Bronchial epithelial cell (primary cell): ENCODE data around the gene DCDC2C. TPM values are rescaled to one million over a fixed set of nuclear protein-coding genes. Genes with fewer than 3 reads are reported as not detected.

Experiments
- DNase-seq: peaks from one replicate; pipeline ENCODE4 v3.0.0-alpha.2; 2010; ENCODE audit warnings: low read depth
- FAIRE-seq: peaks from 2 replicates; lab custom pipeline; 2011; peaks lifted over from hg19 to GRCh38; lab: Jason Lieb, UNC
- H3K27me3 ChIP-seq: 2 replicates; pipeline ENCODE4 v1.5.1; 2011; ENCODE audit warnings: low read length; ENCODE audit not compliant: control insufficient read depth, insufficient read depth
- H3K36me3 ChIP-seq: 2 replicates; pipeline ENCODE4 v1.5.1; 2011; ENCODE audit warnings: low read length; ENCODE audit not compliant: control insufficient read depth, insufficient read depth
- H3K4me3 ChIP-seq: 2 replicates; pipeline ENCODE4 v1.5.1; 2011; ENCODE audit warnings: mild to moderate bottlenecking, low read depth, low read length, control low read depth
- total RNA-seq: library from RNA; depleted of rRNA; stranded (reverse); fragments of >200 nt; gene quantifications from 2 replicates; pipeline ENCODE4 v1.2.1, GENCODE V29; 2014
- TF ChIP-seq, protein P1 (sequence below): IDR thresholded peaks from 2 replicates; pipeline ENCODE4 v1.5.1; 2011; ENCODE audit warnings: mild to moderate bottlenecking, moderate library complexity, low read length, control low read depth, inconsistent platforms; ENCODE audit not compliant: insufficient read depth, severe bottlenecking

DCDC2C gene
- total RNA-seq, 1 donor from 2014 or later = not detected

DNA sequence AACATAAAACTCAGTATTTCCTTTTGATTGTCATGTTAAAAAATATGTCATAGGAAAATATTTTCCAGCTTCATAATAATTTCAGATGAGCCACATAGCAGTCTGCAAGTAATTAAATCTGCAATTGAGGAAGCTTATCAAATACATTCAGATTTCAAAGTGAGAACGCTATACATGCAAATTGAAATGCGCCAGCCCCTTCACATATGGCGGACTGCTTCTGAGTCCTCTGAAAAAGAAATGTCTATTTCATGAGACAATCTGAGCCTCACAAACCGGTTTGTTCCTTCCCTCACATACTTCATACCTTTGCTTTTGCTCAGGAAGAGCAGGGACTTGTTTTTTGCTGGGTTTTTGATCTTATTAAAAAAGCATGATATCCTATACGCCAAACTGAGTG, 2.3 kb upstream of the DCDC2C start:
- no peak for FAIRE-seq
- TF ChIP-seq, protein P1, sequence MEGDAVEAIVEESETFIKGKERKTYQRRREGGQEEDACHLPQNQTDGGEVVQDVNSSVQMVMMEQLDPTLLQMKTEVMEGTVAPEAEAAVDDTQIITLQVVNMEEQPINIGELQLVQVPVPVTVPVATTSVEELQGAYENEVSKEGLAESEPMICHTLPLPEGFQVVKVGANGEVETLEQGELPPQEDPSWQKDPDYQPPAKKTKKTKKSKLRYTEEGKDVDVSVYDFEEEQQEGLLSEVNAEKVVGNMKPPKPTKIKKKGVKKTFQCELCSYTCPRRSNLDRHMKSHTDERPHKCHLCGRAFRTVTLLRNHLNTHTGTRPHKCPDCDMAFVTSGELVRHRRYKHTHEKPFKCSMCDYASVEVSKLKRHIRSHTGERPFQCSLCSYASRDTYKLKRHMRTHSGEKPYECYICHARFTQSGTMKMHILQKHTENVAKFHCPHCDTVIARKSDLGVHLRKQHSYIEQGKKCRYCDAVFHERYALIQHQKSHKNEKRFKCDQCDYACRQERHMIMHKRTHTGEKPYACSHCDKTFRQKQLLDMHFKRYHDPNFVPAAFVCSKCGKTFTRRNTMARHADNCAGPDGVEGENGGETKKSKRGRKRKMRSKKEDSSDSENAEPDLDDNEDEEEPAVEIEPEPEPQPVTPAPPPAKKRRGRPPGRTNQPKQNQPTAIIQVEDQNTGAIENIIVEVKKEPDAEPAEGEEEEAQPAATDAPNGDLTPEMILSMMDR = no peak
- no peaks in the 10 kb centered on the region for H3K36me3 ChIP-seq
- H3K4me3 ChIP-seq = no peak overlapping the region
- no peaks in the 10 kb centered on the region for H3K27me3 ChIP-seq
- no peak for DNase-seq

DNA sequence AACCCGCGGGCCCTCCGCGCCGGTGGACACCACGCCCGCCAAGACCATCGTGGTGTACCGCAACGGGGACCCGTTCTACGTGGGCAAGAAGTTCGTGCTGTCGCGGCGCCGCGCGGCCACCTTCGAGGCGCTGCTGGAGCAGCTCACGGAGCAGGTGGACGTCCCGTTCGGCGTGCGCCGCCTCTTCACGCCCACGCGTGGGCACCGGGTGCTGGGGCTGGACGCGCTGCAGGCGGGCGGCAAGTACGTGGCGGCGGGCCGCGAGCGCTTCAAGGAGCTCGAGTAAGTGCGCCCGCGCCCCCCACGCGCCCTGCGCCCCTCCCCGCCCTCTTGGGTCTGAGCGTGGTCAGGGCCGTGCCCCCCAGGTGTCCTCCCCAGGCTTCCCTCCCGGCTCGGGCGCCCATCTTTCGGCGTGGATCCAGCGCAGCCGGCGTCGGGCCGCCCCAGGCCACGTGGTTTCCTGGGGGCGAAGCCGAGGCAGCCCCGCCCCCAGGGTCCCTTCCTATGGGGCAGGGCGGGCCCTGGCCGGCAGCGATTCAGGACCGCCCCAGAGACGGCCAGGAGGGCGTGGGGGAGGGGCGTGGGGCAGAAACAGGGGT, 481 bp downstream of the DCDC2C start:
- no peak overlapping the region for H3K4me3 ChIP-seq
- FAIRE-seq (no peak), DNase-seq (no peak)
- TF ChIP-seq, protein P1 = no peak
- no peaks in the 10 kb centered on the region for H3K27me3 ChIP-seq
- H3K36me3 ChIP-seq = no peaks in the 10 kb centered on the region

DNA sequence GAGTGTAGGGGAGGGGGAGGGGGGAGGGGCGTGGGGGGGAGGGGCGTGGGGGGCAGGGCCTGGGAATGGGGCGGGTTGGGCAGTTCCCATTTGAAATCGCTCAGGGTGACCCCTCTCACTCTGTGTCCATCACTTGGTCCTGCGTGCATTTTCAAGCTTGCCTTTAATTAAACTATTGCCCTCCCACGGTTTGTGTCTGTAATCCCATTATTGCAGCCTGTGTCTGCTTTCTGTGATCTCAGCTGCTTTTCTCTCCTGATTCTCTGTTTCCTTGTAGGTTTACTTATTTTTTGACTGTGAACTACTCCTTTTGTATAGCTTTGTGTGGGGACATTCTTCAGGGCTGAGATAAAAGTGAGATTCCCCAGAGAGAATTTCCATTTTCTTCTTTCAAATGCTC, 1.3 kb downstream of the DCDC2C start:
- no peaks in the 10 kb centered on the region for H3K36me3 ChIP-seq
- DNase-seq (no peak), FAIRE-seq (no peak)
- H3K27me3 ChIP-seq = no peaks in the 10 kb centered on the region
- TF ChIP-seq, protein P1 = no peak
- H3K4me3 ChIP-seq = no peak overlapping the region

DNA sequence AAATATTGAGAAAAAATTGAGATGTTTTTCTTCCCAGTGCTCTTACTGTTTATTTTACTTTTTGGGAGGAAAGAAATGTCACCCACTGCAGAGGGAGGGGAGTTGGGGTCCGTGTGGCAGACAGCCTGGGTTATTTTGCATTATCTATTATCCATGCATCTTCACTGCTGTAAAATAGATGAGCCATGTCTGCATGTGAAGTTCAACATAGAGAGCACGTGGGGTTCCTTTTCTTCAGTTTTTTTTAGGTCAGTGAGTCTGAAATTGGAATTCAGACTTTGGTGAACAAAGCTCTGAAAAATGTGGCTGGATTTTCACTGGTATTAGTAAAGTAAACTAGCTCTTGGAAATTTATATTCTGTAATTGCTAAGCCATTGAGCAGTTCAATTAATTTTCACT, 2.4 kb downstream of the DCDC2C start:
- TF ChIP-seq, protein P1 = no peak
- no peaks in the 10 kb centered on the region for H3K36me3 ChIP-seq
- no peak overlapping the region for H3K4me3 ChIP-seq
- no peaks in the 10 kb centered on the region for H3K27me3 ChIP-seq
- DNase-seq (no peak), FAIRE-seq (no peak)

DNA sequence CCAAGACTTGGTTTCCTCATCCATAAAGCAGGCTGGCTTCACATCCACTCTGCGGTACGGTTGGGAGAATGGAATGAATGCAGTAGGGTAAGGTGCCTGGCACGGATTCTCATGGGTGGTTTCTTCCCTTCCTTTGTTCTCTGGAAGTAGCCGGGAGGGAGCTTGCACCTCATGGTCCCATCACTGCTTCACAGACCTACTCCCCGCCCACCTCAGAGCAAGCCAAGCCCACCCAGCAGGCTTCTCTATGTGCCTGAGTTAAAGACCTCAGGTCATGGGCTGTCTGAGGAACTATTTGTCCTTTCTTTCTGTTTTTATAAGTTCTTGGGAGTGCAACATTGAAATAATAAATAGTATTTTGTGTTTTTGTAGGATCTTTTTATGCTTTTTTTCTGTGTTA, 3.5 kb downstream of the DCDC2C start:
- TF ChIP-seq, protein P1 = no peak
- H3K4me3 ChIP-seq = no peak overlapping the region
- DNase-seq (no peak), FAIRE-seq (no peak)
- no peaks in the 10 kb centered on the region for H3K27me3 ChIP-seq
- H3K36me3 ChIP-seq = no peaks in the 10 kb centered on the region

DNA sequence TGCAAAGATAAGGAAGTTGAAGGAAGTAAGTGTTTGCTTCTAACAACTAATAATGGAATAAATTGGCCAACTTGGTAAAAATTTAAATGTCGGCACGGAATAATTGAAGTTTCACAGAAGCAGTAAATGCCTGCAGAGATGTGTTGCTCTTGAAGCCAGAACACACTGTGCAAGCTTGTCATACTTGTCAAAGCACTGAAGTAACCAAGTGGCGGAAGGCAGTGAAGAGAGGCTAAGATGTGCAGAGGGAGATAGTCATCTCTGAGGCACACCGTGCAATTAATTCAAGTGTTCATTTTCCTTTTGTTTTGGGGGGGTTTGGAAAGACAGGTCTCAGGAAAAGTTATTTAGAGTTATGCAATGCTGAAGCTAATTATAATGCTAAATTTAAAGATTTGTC, 5.2 kb downstream of the DCDC2C start:
- DNase-seq (no peak), FAIRE-seq (no peak)
- H3K36me3 ChIP-seq = no peaks in the 10 kb centered on the region
- no peak overlapping the region for H3K4me3 ChIP-seq
- no peaks in the 10 kb centered on the region for H3K27me3 ChIP-seq
- TF ChIP-seq, protein P1 = no peak
